ENCODE results near the gene OR4A16. TPM values are rescaled to one million over a fixed set of nuclear protein-coding genes. Genes with fewer than 3 reads are reported as not detected.

Gene OR4A16, protein sequence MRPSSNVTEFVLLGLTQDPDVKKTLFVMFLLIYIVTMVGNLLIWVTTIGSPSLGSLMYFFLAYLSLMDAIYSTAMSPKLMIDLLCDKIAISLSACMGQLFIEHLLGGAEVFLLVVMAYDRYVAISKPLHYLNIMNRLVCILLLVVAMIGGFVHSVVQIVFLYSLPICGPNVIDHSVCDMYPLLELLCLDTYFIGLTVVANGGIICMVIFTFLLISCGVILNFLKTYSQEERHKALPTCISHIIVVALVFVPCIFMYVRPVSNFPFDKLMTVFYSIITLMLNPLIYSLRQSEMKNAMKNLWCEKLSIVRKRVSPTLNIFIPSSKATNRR
- not detected for total RNA-seq
- not detected for polyA plus RNA-seq

DNA sequence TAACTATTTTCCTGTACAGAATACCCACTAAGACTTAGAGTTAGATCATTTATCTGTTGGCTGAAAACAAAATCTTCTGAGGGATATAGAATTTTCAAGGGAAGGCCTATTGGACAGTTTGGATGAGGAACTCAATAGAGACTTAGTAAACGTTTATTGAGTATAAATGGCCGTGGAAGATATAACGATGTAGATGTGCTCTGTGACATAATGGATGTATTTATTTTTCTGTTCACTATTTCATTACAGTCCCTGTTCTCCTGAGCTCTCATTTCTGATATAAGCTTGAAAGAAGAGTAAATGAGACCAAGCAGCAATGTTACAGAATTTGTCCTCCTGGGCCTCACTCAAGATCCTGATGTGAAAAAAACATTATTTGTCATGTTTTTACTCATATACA, at the start of gene OR4A16:
Gene OR4A16, plus strand, starts transcription at position 301 of the 400 bp plus-strand sequence. Its CDS starts 0 bp downstream, at position 301.
- intact Hi-C loops (cut with micrococcal nuclease): no loop called here
- ChIA-PET POLR2A (ENCODE audit: partially characterized antibody) (no interaction called here), CTCF (ENCODE audit: partially characterized antibody) (no interaction called here)
- Histone ChIP-seq H3K9me3 (ENCODE audit: control insufficient read depth in 1 of 2, low read length in 2 of 2) (peaks cover 0 to 4% of the 10 kb centered on the region in 2 donors), H3K27ac (ENCODE audit: low read depth, low read length) (no peak within 1 kb of the TSS), H3K27me3 (ENCODE audit: insufficient read depth, low read length) (no peaks in the 10 kb centered on the region), H3K4me3 (ENCODE audit: low read length in 2 of 2) (no peak within 1 kb of the TSS), H3K4me1 (ENCODE audit: insufficient read depth, low read length) (no peaks in the 10 kb centered on the region), H3K36me3 (ENCODE audit: insufficient read depth, low read length) (no peaks in the 10 kb centered on the region)
- DNase-seq: no peak
- Mint-ChIP-seq H3K27me3 (no peaks in the 10 kb centered on the region), H3K4me3 (no peak within 1 kb of the TSS), H3K4me1 (no peaks in the 10 kb centered on the region), H3K27ac (no peak within 1 kb of the TSS), H3K36me3 (no peaks in the 10 kb centered on the region), H3K9me3 (peaks cover 4 to 38% (median 26%) of the 10 kb centered on the region in 8 donors)

DNA sequence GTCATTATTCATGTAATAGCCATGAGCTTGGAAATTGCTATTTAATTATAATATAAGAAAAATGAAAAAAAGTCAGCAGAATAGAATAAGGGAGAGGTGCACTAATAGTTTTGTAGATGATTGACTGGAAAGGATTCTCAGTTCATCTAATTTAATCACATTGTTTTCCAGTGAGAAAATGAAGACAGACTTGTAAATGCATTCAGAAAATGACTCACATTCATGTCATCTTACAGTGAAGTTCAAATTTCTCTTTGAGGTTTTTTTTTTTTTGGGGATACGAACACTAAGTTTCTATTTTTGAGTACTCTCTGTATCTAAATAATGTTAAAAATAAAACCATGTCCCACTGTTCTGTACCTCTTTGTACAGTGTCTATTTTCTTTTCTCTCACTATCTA, 18.5 kb upstream of the OR4A16 start:
- CTCF ChIA-PET (ENCODE audit: partially characterized antibody): no interaction called here

DNA sequence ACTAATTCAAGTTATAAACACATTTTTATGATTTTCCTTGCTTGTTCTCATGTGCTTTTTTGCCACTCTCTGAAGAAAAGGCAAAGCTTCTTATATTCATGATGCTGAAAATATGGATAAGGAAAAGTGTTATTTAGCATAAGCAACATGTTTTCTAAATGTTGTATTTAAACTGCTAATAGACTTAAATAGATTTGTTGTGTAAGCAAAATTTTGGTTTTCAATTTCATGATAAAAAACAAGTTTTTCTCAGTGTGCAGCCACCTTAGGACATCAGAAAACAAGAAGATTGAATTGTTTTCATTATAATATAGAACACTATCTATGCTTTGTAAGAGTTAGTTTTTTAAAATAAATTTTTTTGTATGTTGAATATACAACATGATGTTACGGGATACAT, 2.3 kb downstream of the OR4A16 start:
- CTCF ChIA-PET (ENCODE audit: partially characterized antibody): no interaction called here

More for the DNA sequence above, 18.5 kb upstream of the OR4A16 start:
- H3K4me1 Mint-ChIP-seq: no peaks in the 10 kb centered on the region
- Histone ChIP-seq H3K4me1 (ENCODE audit: insufficient read depth, low read length) (no peaks in the 10 kb centered on the region), H3K27ac (ENCODE audit: low read depth, low read length) (no peak overlapping the region), H3K36me3 (ENCODE audit: insufficient read depth, low read length) (no peaks in the 10 kb centered on the region), H3K4me3 (ENCODE audit: low read length in 2 of 2) (no peak overlapping the region), H3K9me3 (ENCODE audit: control insufficient read depth in 1 of 2, low read length in 2 of 2) (peaks cover 0 to 6% of the 10 kb centered on the region in 2 donors), H3K27me3 (ENCODE audit: insufficient read depth, low read length) (no peaks in the 10 kb centered on the region)
- no peaks in the 10 kb centered on the region for H3K36me3 Mint-ChIP-seq
- H3K4me3 Mint-ChIP-seq: no peak overlapping the region
- POLR2A ChIA-PET (ENCODE audit: partially characterized antibody): no interaction called here
- no peak overlapping the region for H3K27ac Mint-ChIP-seq
- intact Hi-C loops (cut with micrococcal nuclease): no loop called here
- no peak for DNase-seq
- H3K9me3 Mint-ChIP-seq: peaks cover 3 to 33% (median 15%) of the 10 kb centered on the region in 8 donors
- H3K27me3 Mint-ChIP-seq: no peaks in the 10 kb centered on the region

DNA sequence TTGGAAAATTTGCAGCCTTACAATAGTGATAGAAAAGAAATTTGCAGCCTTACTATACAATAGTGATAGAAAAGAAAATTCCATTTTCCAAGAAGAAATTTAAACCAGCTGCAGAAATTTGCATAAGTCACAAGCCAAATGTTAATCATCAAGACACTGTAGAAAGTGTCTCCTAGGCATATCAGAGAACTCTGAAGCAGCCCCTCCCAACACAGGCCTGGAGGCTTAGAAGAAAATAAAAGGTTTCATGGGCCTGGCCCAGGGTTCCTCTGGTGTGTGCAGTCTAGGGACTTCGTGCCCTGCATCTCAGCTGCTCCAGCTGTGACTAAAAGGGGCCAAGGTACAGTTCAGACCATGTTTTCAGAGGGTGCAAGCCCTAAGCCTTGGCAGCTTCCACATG, 6.0 kb downstream of the OR4A16 start:
- Histone ChIP-seq H3K27ac (ENCODE audit: low read depth, low read length) (no peak overlapping the region), H3K4me1 (ENCODE audit: insufficient read depth, low read length) (no peaks in the 10 kb centered on the region), H3K36me3 (ENCODE audit: insufficient read depth, low read length) (no peaks in the 10 kb centered on the region), H3K27me3 (ENCODE audit: insufficient read depth, low read length) (no peaks in the 10 kb centered on the region), H3K4me3 (ENCODE audit: low read length in 2 of 2) (no peak overlapping the region), H3K9me3 (ENCODE audit: control insufficient read depth in 1 of 2, low read length in 2 of 2) (no peaks in the 10 kb centered on the region)
- peaks cover under 1 to 27% (median 13%) of the 10 kb centered on the region in 8 donors for H3K9me3 Mint-ChIP-seq
- ChIA-PET CTCF (ENCODE audit: partially characterized antibody) (no interaction called here), POLR2A (ENCODE audit: partially characterized antibody) (no interaction called here)
- H3K4me1 Mint-ChIP-seq: no peaks in the 10 kb centered on the region
- no peak for DNase-seq
- no peak overlapping the region for H3K4me3 Mint-ChIP-seq
- intact Hi-C loops (cut with micrococcal nuclease): no loop called here
- H3K27me3 Mint-ChIP-seq: no peaks in the 10 kb centered on the region
- H3K27ac Mint-ChIP-seq: no peak overlapping the region
- H3K36me3 Mint-ChIP-seq: no peaks in the 10 kb centered on the region

More for the DNA sequence above, 2.3 kb downstream of the OR4A16 start:
- no peaks in the 10 kb centered on the region for H3K36me3 ChIP-seq (ENCODE audit: insufficient read depth, low read length)
- Mint-ChIP-seq H3K27ac (no peak overlapping the region), H3K4me3 (no peak overlapping the region), H3K27me3 (no peaks in the 10 kb centered on the region), H3K4me1 (no peaks in the 10 kb centered on the region), H3K36me3 (no peaks in the 10 kb centered on the region), H3K9me3 (peaks cover 2 to 30% (median 21%) of the 10 kb centered on the region in 8 donors)
- H3K4me3 ChIP-seq (ENCODE audit: low read length in 2 of 2): no peak overlapping the region
- DNase-seq: no peak
- intact Hi-C loops (cut with micrococcal nuclease): no loop called here
- H3K9me3 ChIP-seq (ENCODE audit: control insufficient read depth in 1 of 2, low read length in 2 of 2): peaks cover 0 to 1% of the 10 kb centered on the region in 2 donors
- H3K27ac ChIP-seq (ENCODE audit: low read depth, low read length): no peak overlapping the region
- no peaks in the 10 kb centered on the region for H3K4me1 ChIP-seq (ENCODE audit: insufficient read depth, low read length)
- POLR2A ChIA-PET (ENCODE audit: partially characterized antibody): no interaction called here
- no peaks in the 10 kb centered on the region for H3K27me3 ChIP-seq (ENCODE audit: insufficient read depth, low read length)

DNA sequence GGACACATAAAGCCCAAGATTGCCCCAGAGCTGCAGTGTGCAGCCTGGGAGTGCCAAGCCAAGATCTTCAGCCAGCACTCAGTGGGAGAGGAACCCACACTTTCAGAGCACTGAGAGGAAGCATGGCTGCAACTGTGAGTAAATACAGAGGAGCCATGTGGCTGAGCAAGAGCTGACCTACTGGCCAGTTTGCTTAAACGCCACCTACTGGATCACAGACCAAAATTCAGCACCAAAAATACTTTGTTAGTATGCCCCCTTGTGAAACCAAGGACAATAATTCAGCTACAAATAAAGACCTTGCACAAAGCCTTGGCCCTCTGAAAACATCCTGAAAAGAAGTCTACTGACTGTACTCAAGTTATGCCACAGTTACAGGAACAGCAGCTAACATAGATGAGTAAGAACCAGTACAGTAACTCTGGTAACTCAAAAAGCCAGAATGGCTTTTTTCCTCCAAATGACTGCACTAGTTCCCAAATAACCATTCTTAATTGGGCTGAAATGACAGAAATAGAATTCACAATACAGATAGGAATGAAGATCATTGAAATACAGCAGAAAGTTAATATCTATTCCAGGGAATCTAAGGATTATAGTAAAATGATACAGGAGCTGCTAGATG, 14.7 kb downstream of the OR4A16 start:
- Histone ChIP-seq H3K9me3 (ENCODE audit: control insufficient read depth in 1 of 2, low read length in 2 of 2) (peaks cover 0 to 3% of the 10 kb centered on the region in 2 donors), H3K4me1 (ENCODE audit: insufficient read depth, low read length) (no peaks in the 10 kb centered on the region), H3K27me3 (ENCODE audit: insufficient read depth, low read length) (no peaks in the 10 kb centered on the region), H3K27ac (ENCODE audit: low read depth, low read length) (no peak overlapping the region), H3K36me3 (ENCODE audit: insufficient read depth, low read length) (no peaks in the 10 kb centered on the region), H3K4me3 (ENCODE audit: low read length in 2 of 2) (no peak overlapping the region)
- no peaks in the 10 kb centered on the region for H3K4me1 Mint-ChIP-seq
- intact Hi-C loops (cut with micrococcal nuclease): no loop called here
- DNase-seq: no peak
- ChIA-PET CTCF (ENCODE audit: partially characterized antibody) (no interaction called here), POLR2A (ENCODE audit: partially characterized antibody) (no interaction called here)
- no peak overlapping the region for H3K27ac Mint-ChIP-seq
- H3K4me3 Mint-ChIP-seq: no peak overlapping the region
- no peaks in the 10 kb centered on the region for H3K27me3 Mint-ChIP-seq
- H3K9me3 Mint-ChIP-seq: peaks cover 4 to 52% (median 28%) of the 10 kb centered on the region in 8 donors
- no peaks in the 10 kb centered on the region for H3K36me3 Mint-ChIP-seq

DNA sequence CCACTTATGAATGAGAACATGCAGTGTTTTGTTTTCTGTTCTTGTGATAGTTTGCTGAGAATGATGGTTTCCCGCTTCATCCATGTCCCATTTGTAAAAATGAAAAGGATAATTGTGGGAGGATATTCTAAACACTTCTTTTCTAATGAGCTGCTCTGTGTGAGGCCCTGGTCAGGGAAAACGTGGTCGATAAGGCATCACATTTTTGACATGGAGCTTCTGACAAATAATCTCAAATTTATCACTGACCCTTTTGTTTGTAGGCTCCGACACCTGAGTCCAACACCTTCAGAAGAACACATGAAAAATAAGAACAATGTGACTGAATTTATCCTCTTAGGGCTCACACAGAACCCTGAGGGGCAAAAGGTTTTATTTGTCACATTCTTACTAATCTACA, 24.7 kb downstream of the OR4A16 start, which contains the start of gene OR4A15:
Gene OR4A15, plus strand, starts transcription at position 301 of the 400 bp plus-strand sequence. Its CDS starts 0 bp downstream, at position 301.
- Mint-ChIP-seq H3K4me3 (no peak within 1 kb of the TSS), H3K27ac (no peak within 1 kb of the TSS), H3K36me3 (no peaks in the 10 kb centered on the region), H3K27me3 (no peaks in the 10 kb centered on the region), H3K9me3 (peaks cover 3 to 37% (median 21%) of the 10 kb centered on the region in 8 donors), H3K4me1 (no peaks in the 10 kb centered on the region)
- H3K36me3 ChIP-seq (ENCODE audit: insufficient read depth, low read length): no peaks in the 10 kb centered on the region
- H3K27ac ChIP-seq (ENCODE audit: low read depth, low read length): no peak within 1 kb of the TSS
- H3K4me3 ChIP-seq (ENCODE audit: low read length in 2 of 2): no peak within 1 kb of the TSS
- H3K4me1 ChIP-seq (ENCODE audit: insufficient read depth, low read length): no peaks in the 10 kb centered on the region
- POLR2A ChIA-PET (ENCODE audit: partially characterized antibody): no interaction called here
- no peak for DNase-seq
- intact Hi-C loops (cut with micrococcal nuclease): no loop called here
- no peaks in the 10 kb centered on the region for H3K27me3 ChIP-seq (ENCODE audit: insufficient read depth, low read length)
- CTCF ChIA-PET (ENCODE audit: partially characterized antibody): no interaction called here
- no peaks in the 10 kb centered on the region for H3K9me3 ChIP-seq (ENCODE audit: control insufficient read depth in 1 of 2, low read length in 2 of 2)

Data from CD4-positive, alpha-beta memory T cell (primary cell).